OCI-LY3 (cell line): ENCODE results near the gene HAPLN3.

Source experiments
- CTCF ChIP-seq: fragments of 200-600, 300-600 bp; sonication (generic); IDR thresholded peaks from 2 replicates; pipeline ENCODE4 v1.5.1; 2014; ENCODE audit warnings: antibody characterized with exemption, low read length, low read depth
- EZH2phosphoT487 ChIP-seq: fragments of 200-600 bp; shearing (Covaris generic); IDR thresholded peaks from 2 replicates; pipeline ENCODE4 v1.6.1; 2018; ENCODE audit warnings: antibody characterized with exemption, mixed run types, low read depth

GRCh38 chr15:88904624-88905327 lies 9.4 kb upstream of the HAPLN3 start:
- peak; percentile 98 for TF ChIP-seq CTCF
- no peak for TF ChIP-seq EZH2phosphoT487
